PFSK-1 (cell line): ENCODE measurements around the gene KCNS1.

Experiments used
- POLR2AphosphoS5 ChIP-seq: IDR thresholded peaks from 2 replicates; pipeline ENCODE4 v1.6.1; 2012; ENCODE audit warnings: low read depth, mild to moderate bottlenecking, control low read depth, low read length, moderate library complexity
- REST ChIP-seq, 2 experiments: IDR thresholded peaks; 2 replicates each; pipeline versions ENCODE4 v1.6.1 to v1.8.0; 2011 to 2012; ENCODE audit warnings: low read depth in 2 of 2, low read length in 2 of 2, control low read depth in 1 of 2, inconsistent platforms in 1 of 2, mild to moderate bottlenecking in 1 of 2, moderate library complexity in 1 of 2; ENCODE audit not compliant: insufficient read depth in 1 of 2
- SIN3A ChIP-seq: IDR thresholded peaks from 2 replicates; pipeline ENCODE4 v1.6.1; 2012; ENCODE audit warnings: mild to moderate bottlenecking, low read length, moderate library complexity, borderline replicate concordance; ENCODE audit not compliant: insufficient read depth
- TAF1 ChIP-seq: IDR thresholded peaks from 2 replicates; pipeline ENCODE4 v1.6.1; 2012; ENCODE audit warnings: low read length, control low read depth, borderline replicate concordance; ENCODE audit not compliant: insufficient read depth

DNA sequence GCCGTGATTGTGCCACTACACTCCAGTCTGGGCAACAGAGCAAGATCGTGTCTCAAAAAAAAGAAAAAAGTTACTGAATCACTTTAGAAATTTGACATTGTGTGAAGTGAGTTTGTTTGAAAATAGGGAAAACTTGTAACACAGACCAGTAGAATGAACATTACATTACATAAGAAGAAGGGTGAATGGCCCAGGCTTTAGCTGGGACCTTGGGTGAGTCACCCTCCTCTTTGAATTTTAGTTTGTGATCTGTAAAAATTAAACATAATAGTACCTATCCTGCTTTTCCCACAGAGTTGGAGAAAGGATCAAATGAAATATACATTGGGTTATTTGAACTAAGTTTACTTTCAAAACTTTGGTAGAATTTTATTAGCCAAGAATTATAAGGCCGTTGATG, 56.3 kb downstream of the KCNS1 start:
- no peak for TF ChIP-seq POLR2AphosphoS5
- TF ChIP-seq REST (IDR thresholded peaks at IDR 0.05; ENCODE audit: insufficient read depth in 1 of 2, low read depth in 2 of 2, low read length in 2 of 2), result no peak
- no peak for TF ChIP-seq TAF1
- no peak for TF ChIP-seq SIN3A
